WTC11 (cell line): ENCODE measurements around the gene CDKN3. TPM values are rescaled to one million over a fixed set of nuclear protein-coding genes. Genes with fewer than 3 reads are reported as not detected.

Experiments
- ATAC-seq: fragments of 200-7000 bp; cut with Tn5 transposase; 2 replicates; pipeline ENCODE4 v1.10.0; 2021; ENCODE audit warnings: mild to moderate bottlenecking, moderate library complexity
- CTCF ChIA-PET: fragments of 300-600 bp; sonication (Branson Sonifier 250); formaldehyde crosslinking; loops from one replicate; lab custom pipeline; 2021; ENCODE audit warnings: antibody characterized with exemption; lab: Charles Lee
- POLR2A ChIA-PET: fragments of 350-600 bp; sonication (Branson Sonifier 250); formaldehyde crosslinking; loops from one replicate; lab custom pipeline; 2021; ENCODE audit warnings: antibody characterized with exemption; lab: Charles Lee
- DNase-seq: peaks from one replicate; pipeline ENCODE4 v3.0.0; 2021; ENCODE audit warnings: low spot score
- H3K27ac Mint-ChIP-seq: 2 replicates; pipeline ENCODE4 v1.8.0; 2021; ENCODE audit warnings: mixed read lengths
- H3K27me3 Mint-ChIP-seq: 2 replicates; pipeline ENCODE4 v1.8.0; 2021; ENCODE audit warnings: low read depth, mild to moderate bottlenecking, moderate library complexity, mixed read lengths
- H3K36me3 Mint-ChIP-seq: 2 replicates; pipeline ENCODE4 v1.8.0; 2021; ENCODE audit warnings: mixed read lengths
- H3K4me1 Mint-ChIP-seq: 2 replicates; pipeline ENCODE4 v1.8.0; 2022; ENCODE audit warnings: mixed read lengths
- H3K4me3 Mint-ChIP-seq: 2 replicates; pipeline ENCODE4 v1.8.0; 2021; ENCODE audit warnings: mild to moderate bottlenecking, moderate library complexity, mixed read lengths
- H3K9me3 Mint-ChIP-seq: 2 replicates; pipeline ENCODE4 v1.8.0; 2021; ENCODE audit warnings: mixed read lengths
- ATF6 ChIP-seq: sonication (generic); formaldehyde crosslinking; IDR thresholded peaks from 2 replicates; pipeline ENCODE4 v1.8.1; 2023; ENCODE audit warnings: mild to moderate bottlenecking, missing genetic modification reagents
- ELF4 ChIP-seq: sonication (generic); formaldehyde crosslinking; IDR thresholded peaks from 2 replicates; pipeline ENCODE4 v1.8.1; 2022; ENCODE audit warnings: low read depth, mild to moderate bottlenecking, moderate library complexity, missing genetic modification reagents
- ESRRA ChIP-seq: sonication (generic); formaldehyde crosslinking; IDR thresholded peaks from 2 replicates; pipeline ENCODE4 v1.8.1; 2022; ENCODE audit warnings: mild to moderate bottlenecking, missing genetic modification reagents, borderline replicate concordance
- JUN ChIP-seq: sonication (generic); formaldehyde crosslinking; IDR thresholded peaks from 2 replicates; pipeline ENCODE4 v1.8.0; 2023; ENCODE audit warnings: mild to moderate bottlenecking, missing genetic modification reagents
- NR3C1 ChIP-seq: sonication (generic); formaldehyde crosslinking; conservative IDR thresholded peaks from 2 replicates; pipeline ENCODE4 v1.8.1; 2023; ENCODE audit warnings: low read depth, mild to moderate bottlenecking, missing genetic modification reagents
- PRDM15 ChIP-seq: sonication (generic); formaldehyde crosslinking; IDR thresholded peaks from 2 replicates; pipeline ENCODE4 v1.8.0; 2022; ENCODE audit warnings: missing genetic modification reagents
- PRRX2 ChIP-seq: fragments of 250-450 bp; sonication (Bioruptor Pico); IDR thresholded peaks from 2 replicates; pipeline ENCODE4 v1.8.0; 2021; ENCODE audit warnings: mild to moderate bottlenecking
- RELA ChIP-seq: sonication (generic); formaldehyde crosslinking; IDR thresholded peaks from 2 replicates; pipeline ENCODE4 v1.8.1; 2022; ENCODE audit warnings: missing genetic modification reagents, mild to moderate bottlenecking, borderline replicate concordance
- STAT6 ChIP-seq: sonication (generic); formaldehyde crosslinking; conservative IDR thresholded peaks from 2 replicates; pipeline ENCODE4 v1.8.1; 2023; ENCODE audit warnings: mild to moderate bottlenecking, low read depth, missing genetic modification reagents, moderate library complexity
- TCF7 ChIP-seq: sonication (generic); formaldehyde crosslinking; IDR thresholded peaks from 2 replicates; pipeline ENCODE4 v1.8.0; 2022; ENCODE audit warnings: mild to moderate bottlenecking, low read depth, missing genetic modification reagents, moderate library complexity
- TEAD1 ChIP-seq: sonication (generic); formaldehyde crosslinking; IDR thresholded peaks from 2 replicates; pipeline ENCODE4 v1.8.0; 2022; ENCODE audit warnings: mild to moderate bottlenecking, missing genetic modification reagents
- TP53 ChIP-seq: sonication (generic); formaldehyde crosslinking; IDR thresholded peaks from 2 replicates; pipeline ENCODE4 v1.8.1; 2023; ENCODE audit warnings: mild to moderate bottlenecking, missing genetic modification reagents
- ZBTB21 ChIP-seq: sonication (generic); formaldehyde crosslinking; IDR thresholded peaks from 2 replicates; pipeline ENCODE4 v1.8.1; 2023; ENCODE audit warnings: mild to moderate bottlenecking, missing genetic modification reagents, borderline replicate concordance
- ZNF121 ChIP-seq: sonication (generic); formaldehyde crosslinking; IDR thresholded peaks from 2 replicates; pipeline ENCODE4 v1.8.0; 2023; ENCODE audit warnings: missing genetic modification reagents
- total RNA-seq: library from RNA; stranded (reverse); gene quantifications from 3 replicates; pipeline ENCODE4 v1.2.3, GENCODE V29; 2021
- TF ChIP-seq, protein P1 (sequence below): fragments of 250-450 bp; sonication (Bioruptor Pico); IDR thresholded peaks from 2 replicates; pipeline ENCODE4 v1.9.0; 2021; ENCODE audit warnings: mild to moderate bottlenecking
- TF ChIP-seq, protein P2 (sequence below): sonication (generic); formaldehyde crosslinking; IDR thresholded peaks from 2 replicates; pipeline ENCODE4 v1.8.1; 2023; ENCODE audit warnings: mild to moderate bottlenecking, missing genetic modification reagents, moderate library complexity

CDKN3 gene
- total RNA-seq, 1 experiment from 2014 or later = 55.4 TPM

GRCh38 chr14:54395716-54396115 is 1.1 kb upstream of the CDKN3 start:
- POLR2A ChIA-PET = interaction anchor here (1.0 to 1.4 kb wide), 3 partner anchors 16 to 39 kb away, joined by 3 to 7 read pairs (median 3); no protein-coding TSS in a partner anchor

More at GRCh38 chr14:54395716-54396115, 1.1 kb upstream of the CDKN3 start:
- TF ChIP-seq, protein P1, sequence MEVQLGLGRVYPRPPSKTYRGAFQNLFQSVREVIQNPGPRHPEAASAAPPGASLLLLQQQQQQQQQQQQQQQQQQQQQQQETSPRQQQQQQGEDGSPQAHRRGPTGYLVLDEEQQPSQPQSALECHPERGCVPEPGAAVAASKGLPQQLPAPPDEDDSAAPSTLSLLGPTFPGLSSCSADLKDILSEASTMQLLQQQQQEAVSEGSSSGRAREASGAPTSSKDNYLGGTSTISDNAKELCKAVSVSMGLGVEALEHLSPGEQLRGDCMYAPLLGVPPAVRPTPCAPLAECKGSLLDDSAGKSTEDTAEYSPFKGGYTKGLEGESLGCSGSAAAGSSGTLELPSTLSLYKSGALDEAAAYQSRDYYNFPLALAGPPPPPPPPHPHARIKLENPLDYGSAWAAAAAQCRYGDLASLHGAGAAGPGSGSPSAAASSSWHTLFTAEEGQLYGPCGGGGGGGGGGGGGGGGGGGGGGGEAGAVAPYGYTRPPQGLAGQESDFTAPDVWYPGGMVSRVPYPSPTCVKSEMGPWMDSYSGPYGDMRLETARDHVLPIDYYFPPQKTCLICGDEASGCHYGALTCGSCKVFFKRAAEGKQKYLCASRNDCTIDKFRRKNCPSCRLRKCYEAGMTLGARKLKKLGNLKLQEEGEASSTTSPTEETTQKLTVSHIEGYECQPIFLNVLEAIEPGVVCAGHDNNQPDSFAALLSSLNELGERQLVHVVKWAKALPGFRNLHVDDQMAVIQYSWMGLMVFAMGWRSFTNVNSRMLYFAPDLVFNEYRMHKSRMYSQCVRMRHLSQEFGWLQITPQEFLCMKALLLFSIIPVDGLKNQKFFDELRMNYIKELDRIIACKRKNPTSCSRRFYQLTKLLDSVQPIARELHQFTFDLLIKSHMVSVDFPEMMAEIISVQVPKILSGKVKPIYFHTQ = no peak
- TF ChIP-seq ZBTB21 = no peak
- TF ChIP-seq JUN (CRISPR knock-in tag) = no peak
- TF ChIP-seq ELF4 (CRISPR knock-in tag) = no peak
- TF ChIP-seq STAT6 (CRISPR knock-in tag) = no peak
- TF ChIP-seq TP53 = no peak
- TF ChIP-seq PRRX2 (CRISPR knock-in tag) = no peak
- TF ChIP-seq, protein P2, sequence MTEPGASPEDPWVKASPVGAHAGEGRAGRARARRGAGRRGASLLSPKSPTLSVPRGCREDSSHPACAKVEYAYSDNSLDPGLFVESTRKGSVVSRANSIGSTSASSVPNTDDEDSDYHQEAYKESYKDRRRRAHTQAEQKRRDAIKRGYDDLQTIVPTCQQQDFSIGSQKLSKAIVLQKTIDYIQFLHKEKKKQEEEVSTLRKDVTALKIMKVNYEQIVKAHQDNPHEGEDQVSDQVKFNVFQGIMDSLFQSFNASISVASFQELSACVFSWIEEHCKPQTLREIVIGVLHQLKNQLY (CRISPR knock-in tag) = no peak
- no peak for TF ChIP-seq TCF7 (CRISPR knock-in tag)
- no peak for TF ChIP-seq NR3C1 (CRISPR knock-in tag)
- TF ChIP-seq PRDM15 (CRISPR knock-in tag) = no peak
- no peak for TF ChIP-seq ESRRA (CRISPR knock-in tag)
- no peak for TF ChIP-seq TEAD1 (CRISPR knock-in tag)
- TF ChIP-seq RELA (CRISPR knock-in tag) = no peak
- TF ChIP-seq ATF6 (CRISPR knock-in tag) = no peak
- no peak for TF ChIP-seq ZNF121 (CRISPR knock-in tag)
- TF ChIP-seq, all 79 proteins: peak for 0
- Mint-ChIP-seq H3K27ac (no peak overlapping the region), H3K27me3 (peaks cover 11% of the 10 kb centered on the region; the same call in 1 of the 2 replicates), H3K4me1 (peaks cover 35% of the 10 kb centered on the region), H3K36me3 (0 out of 2 replicates have a peak, but pooled peaks cover 4% of the 10 kb centered on the region), H3K9me3 (no peaks in the 10 kb centered on the region), H3K4me3 (no peak overlapping the region)
- CTCF ChIA-PET = interaction anchor here (0.7 to 7.1 kb wide), 9 partner anchors 8 to 47 kb away, joined by 3 to 71 read pairs (median 13); no protein-coding TSS in a partner anchor
- ATAC-seq = no peak
- no peak for DNase-seq
